Daoy (cell line): ENCODE data around the gene FAM118B. TPM values are rescaled to one million over a fixed set of nuclear protein-coding genes. Genes with fewer than 3 reads are reported as not detected.
"Not testable (repeated sequence)": the region's sequence is repeated elsewhere in the genome, so short reads cannot be mapped to it uniquely, and the experiment has no call there.

Experiments
- DNase-seq: peaks from one replicate; pipeline ENCODE4 v3.0.0-alpha.2; 2015; ENCODE audit warnings: low read depth
- total RNA-seq: library from RNA; depleted of rRNA; stranded (reverse); fragments of >200 nt; shearing (Covaris generic); gene quantifications from 2 replicates; pipeline ENCODE4 v1.2.3, GENCODE V29; 2014

The FAM118B gene
- total RNA-seq, 1 experiment from 2014 or later = 29.4 TPM

DNA sequence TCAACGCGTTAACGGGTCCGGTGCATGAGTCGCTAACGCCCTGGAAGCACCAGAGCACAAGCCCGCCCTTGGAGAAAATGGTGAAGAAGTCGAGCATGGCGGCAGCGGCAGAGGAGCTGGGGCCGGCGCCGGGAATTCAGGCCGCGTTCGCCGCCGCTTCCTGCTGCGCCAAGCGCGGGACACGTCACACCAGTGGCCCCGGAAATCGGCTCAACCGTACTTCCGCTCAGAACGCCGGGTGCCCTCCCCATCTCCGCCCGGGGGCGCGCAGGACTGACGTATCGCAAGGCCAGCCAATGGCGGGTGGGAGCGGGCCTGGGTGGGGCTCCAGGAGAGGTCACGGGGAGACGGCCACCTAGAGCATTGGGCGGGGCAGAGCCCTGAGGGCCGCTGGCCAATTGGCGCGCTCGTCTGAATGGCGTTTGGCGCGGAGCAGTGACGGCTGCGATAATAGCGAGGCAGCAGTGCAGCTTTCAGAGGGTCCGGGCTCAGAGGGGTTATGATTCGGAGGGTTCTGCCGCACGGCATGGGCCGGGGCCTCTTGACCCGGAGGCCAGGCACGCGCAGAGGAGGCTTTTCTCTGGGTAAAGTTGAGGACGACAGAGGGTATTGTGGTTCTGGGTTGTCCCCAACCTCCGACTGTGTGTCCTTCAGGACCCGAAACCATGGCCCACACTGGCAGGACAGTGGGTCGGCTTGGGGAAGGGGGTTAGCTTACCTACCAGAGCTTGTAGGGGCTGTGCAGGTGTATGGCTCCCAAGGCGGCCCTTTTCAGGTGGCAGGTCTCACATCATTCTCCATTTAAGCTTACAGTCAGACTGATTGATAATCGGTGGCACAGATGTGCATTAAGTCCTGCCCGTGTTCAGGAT lies 57.4 kb downstream of the FAM118B start, which contains the start of the genes FOXRED1 and SRPRA:
FOXRED1 (plus strand) TSS at position 447 of the 872 bp plus-strand sequence; CDS start at position 500, 53 bp downstream.
SRPRA (minus strand) TSS at position 188 of the 872 bp plus-strand sequence; CDS start at position 97, 91 bp downstream.
- peak; percentile 99 for DNase-seq

- DNase-seq = no peak
Measured at GRCh38 chr11:126277322-126277721, 65.7 kb downstream of the FAM118B start.

DNA sequence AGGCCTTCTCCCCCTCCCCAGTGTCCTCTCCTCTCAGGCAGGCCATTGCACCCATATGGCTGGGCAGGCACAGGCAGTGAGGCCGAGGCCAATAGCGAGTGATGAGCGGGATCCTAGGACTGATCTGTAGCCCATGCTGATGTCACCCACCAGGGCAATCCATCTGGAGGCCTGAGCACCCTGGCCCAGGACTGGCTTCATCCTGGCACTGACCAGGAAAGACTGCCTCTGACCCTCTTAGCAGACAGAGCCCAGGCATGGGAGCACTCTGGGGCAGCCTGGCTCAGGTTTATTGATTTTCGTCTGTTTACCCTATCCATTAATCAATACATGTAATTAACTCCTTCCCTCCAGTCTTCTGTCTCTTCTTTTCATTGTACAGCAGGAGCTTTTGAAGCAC lies 66.2 kb downstream of the FAM118B start:
- DNase-seq = no peak

DNA sequence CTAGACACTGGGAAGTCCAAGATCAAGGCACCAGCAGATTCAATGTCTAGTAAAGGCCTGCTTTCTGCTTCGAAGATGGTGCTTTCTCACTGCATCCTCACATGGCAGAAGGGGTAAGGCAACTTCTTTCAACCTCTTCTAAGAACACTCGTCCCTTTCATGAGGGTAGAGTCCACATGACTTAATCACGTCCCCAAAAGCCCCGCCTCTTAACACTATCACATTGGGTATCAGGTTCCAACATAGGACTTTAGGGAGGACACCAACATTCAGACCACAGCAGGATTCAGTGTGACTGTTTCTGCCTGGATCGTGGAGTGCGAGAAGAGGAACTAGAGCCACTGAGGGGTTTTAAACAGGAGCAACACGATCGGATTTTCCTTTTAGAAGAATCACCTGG lies 67.6 kb downstream of the FAM118B start:
- DNase-seq = no peak

GRCh38 chr11:126280595-126280994 lies 69.0 kb downstream of the FAM118B start:
- DNase-seq = no peak

GRCh38 chr11:126281245-126281644 lies 69.7 kb downstream of the FAM118B start:
- no peak for DNase-seq

DNA sequence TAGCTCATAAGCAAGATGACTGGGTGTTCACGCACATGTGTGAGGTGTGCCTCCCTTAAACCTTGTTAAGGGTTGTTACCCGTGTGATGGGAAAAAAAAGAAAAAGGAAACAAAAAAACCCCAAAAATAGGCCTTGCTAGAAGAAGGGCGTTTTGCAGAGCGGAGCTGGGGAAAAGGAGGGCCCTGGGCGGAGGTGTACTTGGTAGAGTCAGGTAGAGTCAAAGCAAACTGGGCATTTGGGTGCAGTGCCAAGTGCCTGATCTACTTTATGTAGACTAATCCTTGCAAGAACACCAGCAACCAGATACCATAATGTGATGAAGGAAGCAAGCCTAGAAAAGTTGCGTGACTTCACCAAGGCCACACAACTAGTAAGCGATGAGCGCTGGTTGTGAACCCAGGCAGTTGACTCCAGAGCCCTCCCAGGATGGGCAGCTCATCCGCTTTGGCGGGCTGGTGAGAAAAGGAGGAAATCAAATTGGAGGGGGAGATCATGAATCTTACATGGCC lies 70.1 kb downstream of the FAM118B start:
- DNase-seq = no peak

DNA sequence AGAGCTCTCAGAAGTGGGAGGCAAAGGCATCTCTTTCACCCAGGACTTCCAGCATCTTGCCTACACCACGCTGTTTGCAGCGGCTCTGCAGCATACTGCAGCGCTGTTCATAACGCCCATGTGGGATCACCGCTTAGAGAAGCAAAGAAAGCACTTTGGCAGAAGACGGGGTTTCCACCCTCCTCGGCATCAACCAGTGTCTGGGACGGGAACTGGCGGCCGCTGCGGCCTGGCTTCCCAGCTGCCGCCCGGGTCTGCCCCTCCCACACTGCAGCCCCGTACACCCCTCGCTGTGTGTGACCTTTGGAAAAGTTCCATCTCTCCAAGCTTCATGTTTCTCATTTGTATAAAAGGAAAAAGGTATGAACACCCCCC lies 70.8 kb downstream of the FAM118B start:
- peak; percentile 35 for DNase-seq

GRCh38 chr11:126282736-126283591 lies 71.4 kb downstream of the FAM118B start, which contains the start of gene TIRAP:
Gene TIRAP, plus strand, starts transcription at chr11:126283093. Its CDS starts 7,802 bp downstream, at chr11:126290895.
- peak; percentile 68 for DNase-seq

- peak; percentile 94 for DNase-seq
Measured at GRCh38 chr11:126284829-126285228, 73.2 kb downstream of the FAM118B start.

DNA sequence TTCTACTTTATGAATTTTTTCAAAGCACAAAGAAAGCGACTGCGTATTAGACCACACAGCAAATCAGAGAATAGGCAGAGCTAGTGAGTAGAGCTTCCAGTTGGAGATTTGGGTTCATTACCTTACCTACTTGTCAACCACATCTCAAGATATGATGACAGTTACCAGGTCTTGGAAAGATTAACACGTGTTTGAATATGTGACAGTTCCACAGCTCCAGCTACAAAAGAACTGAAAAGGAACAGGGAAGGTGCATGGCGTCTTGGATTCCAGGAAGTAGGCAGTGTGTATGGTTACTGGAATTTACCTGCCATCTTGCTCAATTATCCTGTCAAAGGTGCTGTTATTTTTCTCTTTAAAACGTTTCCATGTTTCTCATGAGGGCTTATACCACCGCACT lies 76.7 kb downstream of the FAM118B start:
- DNase-seq = no peak

DNA sequence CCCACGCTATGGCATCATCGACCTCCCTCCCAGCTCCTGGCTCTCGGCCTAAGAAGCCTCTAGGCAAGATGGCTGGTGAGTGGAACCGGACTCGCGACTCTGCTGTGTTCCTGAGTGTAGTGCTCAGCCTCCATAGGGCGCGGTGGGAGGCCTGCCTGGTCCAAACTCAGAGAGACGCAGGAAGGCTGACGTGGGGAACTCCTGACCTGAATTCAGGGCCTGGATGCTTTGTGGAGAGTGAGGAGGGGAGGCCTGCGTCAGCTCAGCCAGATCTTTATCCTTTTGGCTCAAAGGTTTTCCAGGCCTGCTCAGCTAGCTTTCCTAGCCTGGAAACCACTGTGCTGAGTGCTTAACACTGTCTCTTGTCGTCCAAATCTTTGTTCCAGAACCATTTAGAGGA lies 79.3 kb downstream of the FAM118B start:
- no peak for DNase-seq

DNA sequence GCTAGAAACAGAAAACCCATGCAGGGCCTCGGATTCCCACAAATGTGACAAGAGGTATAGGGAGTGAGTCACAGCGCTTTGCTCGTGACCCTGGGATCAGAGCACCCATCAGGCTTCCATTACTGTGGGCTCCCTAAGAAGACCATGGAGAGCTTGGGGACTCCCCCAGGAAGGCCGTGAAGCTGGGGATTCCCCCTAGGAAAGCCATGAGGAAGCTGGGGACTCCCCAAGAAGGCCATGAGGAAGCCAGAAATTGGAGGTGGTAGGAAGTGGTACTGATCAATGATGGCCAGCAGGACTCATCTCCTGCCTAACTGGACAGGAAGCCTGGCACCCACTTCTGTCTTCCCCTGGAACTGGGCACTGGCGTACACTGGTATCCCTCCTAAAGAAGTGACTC lies 82.1 kb downstream of the FAM118B start:
- DNase-seq = no peak

GRCh38 chr11:126297004-126297403 lies 85.4 kb downstream of the FAM118B start:
- no peak for DNase-seq

DNA sequence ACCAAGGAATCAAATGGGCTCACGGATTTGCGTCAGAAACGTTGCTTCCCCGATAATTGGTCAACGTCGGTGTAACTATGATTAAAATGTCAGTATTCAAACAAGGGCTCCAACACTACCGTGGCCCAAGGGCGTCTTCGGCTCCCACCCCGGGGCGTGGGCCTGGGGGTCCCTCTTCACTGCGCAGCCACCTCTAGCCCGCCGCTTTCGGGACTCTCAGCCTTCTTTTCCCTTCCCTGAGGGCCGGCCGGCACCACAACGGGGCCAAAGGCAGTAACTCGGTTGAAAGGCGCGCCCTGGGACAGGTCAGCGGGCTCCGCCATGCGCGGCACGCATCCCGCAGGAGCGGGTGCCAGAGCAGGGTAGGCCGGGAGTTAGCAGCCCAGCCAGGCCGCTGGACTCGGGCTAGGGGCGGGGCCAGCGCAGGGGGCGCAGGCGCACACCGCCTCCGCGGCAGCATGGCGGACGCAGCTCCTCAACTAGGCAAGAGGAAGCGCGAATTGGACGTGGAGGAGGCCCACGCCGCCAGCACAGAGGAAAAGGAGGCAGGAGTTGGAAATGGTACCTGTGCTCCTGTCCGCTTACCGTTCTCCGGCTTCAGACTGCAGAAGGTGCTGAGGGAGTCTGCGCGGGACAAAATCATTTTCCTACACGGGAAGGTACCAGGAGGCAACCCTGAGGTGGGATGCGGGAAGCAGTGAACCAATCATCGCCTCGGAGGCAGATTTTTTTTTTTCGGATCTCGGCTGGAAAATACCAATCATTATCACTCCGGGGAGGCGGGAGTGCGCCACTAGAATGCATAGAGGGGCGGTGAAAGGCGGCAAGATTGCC lies 92.3 kb downstream of the FAM118B start, which contains the start of gene DCPS:
DCPS (plus strand) TSS at position 438 of the 834 bp plus-strand sequence; CDS start at position 459, 21 bp downstream.
- DNase-seq = peak; percentile 95

DNA sequence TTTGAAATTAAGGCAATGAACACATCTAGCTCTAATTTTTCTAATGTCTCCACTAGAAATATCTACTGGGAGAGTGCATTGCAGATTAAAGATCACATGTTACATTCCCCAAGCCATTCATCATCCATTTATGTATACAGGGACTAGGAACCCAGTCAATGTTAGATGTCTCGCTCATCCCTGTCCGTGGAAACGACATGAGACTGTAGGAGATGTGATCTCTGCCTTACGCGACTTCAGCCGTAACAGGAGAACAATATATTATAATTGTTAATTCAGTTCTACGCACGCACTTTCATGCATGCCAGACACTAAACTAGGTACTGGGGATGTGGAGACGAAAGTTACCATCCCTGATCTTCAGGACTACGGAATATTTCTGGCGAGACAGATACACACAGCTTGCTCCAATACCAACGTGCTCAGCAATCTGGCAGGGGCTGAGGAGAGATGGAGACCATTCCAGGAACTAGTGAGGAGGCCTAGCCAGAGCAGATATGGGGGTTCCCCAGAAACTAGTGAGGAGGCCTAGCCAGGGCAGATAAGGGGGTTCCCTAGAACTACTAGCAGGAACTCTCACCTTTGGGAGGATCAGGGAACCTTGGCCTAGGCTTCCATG lies 93.0 kb downstream of the FAM118B start:
- no peak for DNase-seq

- no peak for DNase-seq
Measured at GRCh38 chr11:126305699-126306098, 94.1 kb downstream of the FAM118B start.

DNA sequence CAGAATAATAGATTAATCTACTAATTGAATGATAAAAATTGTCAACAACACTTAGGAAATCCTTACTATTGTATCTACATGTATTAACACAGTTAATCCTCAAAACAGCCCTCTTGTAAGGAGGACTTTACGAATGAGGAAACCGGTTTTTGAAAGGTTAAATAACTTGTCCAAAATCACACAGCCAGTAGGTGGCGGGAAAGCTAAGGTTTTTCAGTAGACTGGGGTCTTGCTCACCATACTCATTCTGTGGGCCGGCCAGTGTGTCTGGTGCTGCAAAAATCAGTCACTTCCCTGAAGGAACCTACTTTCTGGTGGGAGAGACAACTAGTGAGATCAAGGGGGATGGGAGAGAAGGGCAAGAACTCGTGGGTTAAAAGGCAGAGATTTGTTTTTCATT lies 96.1 kb downstream of the FAM118B start:
- DNase-seq = peak; percentile 49

DNA sequence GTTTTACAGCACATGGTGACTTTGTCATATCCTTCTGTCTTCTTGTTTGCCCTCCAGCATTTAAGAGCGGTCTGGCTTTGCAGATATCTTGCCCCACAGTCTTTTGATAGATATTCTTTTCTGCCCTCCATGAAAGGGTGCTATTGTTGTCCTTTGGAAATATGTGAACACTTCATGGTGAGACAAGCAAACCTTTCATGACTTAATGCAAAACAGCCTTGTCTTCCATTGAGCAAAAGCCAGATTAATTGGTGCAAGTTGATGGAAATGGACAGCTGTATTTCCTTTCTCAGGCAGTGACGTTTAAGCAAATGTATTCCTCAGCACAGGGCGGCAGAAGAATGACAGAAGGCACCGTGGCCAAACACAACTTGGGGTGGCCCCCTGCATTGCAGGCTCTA lies 96.7 kb downstream of the FAM118B start:
- DNase-seq = no peak

GRCh38 chr11:126308771-126309170 lies 97.2 kb downstream of the FAM118B start:
- not testable (repeated sequence) for DNase-seq
